SK-N-SH treated with all-trans-retinoic acid at 6 μM for 48 hours (cell line): ENCODE measurements around the gene GRK5.

Experiments used
- ARNTL ChIP-seq: fragments of 450-650 bp; formaldehyde crosslinking; IDR thresholded peaks from 2 replicates; pipeline ENCODE4 v1.5.0; 2020; ENCODE audit warnings: low read depth, mild to moderate bottlenecking, moderate library complexity, borderline replicate concordance
- CSRNP3 ChIP-seq: fragments of 250-450 bp; sonication (Bioruptor Pico); IDR thresholded peaks from 2 replicates; pipeline ENCODE4 v1.5.1; 2021; ENCODE audit warnings: mild to moderate bottlenecking, moderate library complexity
- ISL1 ChIP-seq: fragments of 250-450 bp; sonication (Bioruptor Pico); IDR thresholded peaks from 2 replicates; pipeline ENCODE4 v2.1.2; 2022; ENCODE audit warnings: mild to moderate bottlenecking, moderate library complexity
- OSR1 ChIP-seq: fragments of 250-450 bp; sonication (Bioruptor Pico); IDR thresholded peaks from 2 replicates; pipeline ENCODE4 v1.8.0; 2022; ENCODE audit warnings: moderate library complexity, mild to moderate bottlenecking, inconsistent platforms
- SNAI2 ChIP-seq: fragments of 250-450 bp; sonication (Bioruptor Pico); IDR thresholded peaks from 2 replicates; pipeline ENCODE4 v1.5.0; 2020; ENCODE audit warnings: mild to moderate bottlenecking, moderate library complexity
- ZC3H10 ChIP-seq: fragments of 250-450 bp; sonication (Bioruptor Pico); IDR thresholded peaks from 2 replicates; pipeline ENCODE4 v1.5.1; 2021; ENCODE audit warnings: mild to moderate bottlenecking, moderate library complexity
- ZFP3 ChIP-seq: fragments of 250-450 bp; sonication (Bioruptor Pico); IDR thresholded peaks from 2 replicates; pipeline ENCODE4 v1.5.0; 2020; ENCODE audit warnings: mild to moderate bottlenecking, moderate library complexity
- ZFP30 ChIP-seq: fragments of 450-650 bp; formaldehyde crosslinking; IDR thresholded peaks from 2 replicates; pipeline ENCODE4 v1.5.0; 2022; ENCODE audit warnings: mild to moderate bottlenecking, moderate library complexity
- ZNF565 ChIP-seq: fragments of 450-650 bp; formaldehyde crosslinking; conservative IDR thresholded peaks from 2 replicates; pipeline ENCODE4 v1.5.0; 2020; ENCODE audit warnings: low read depth, mild to moderate bottlenecking, moderate library complexity
- ZNF8 ChIP-seq: fragments of 450-650 bp; formaldehyde crosslinking; IDR thresholded peaks from 2 replicates; pipeline ENCODE4 v1.5.0; 2020; ENCODE audit warnings: mild to moderate bottlenecking, moderate library complexity
- TF ChIP-seq, protein P1 (sequence below): fragments of 250-450 bp; sonication (Bioruptor Pico); IDR thresholded peaks from 2 replicates; pipeline ENCODE4 v1.8.0; 2021; ENCODE audit warnings: low read depth, mild to moderate bottlenecking, moderate library complexity, borderline replicate concordance

- TF ChIP-seq ARNTL (no peak), ZNF565 (no peak), ZFP30 (CRISPR knock-in tag) (no peak), ISL1 (no peak), ZNF8 (CRISPR knock-in tag) (no peak), ZC3H10 (no peak), OSR1 (no peak), ZFP3 (CRISPR knock-in tag) (no peak), CSRNP3 (no peak), SNAI2 (no peak)
- TF ChIP-seq, protein P1, sequence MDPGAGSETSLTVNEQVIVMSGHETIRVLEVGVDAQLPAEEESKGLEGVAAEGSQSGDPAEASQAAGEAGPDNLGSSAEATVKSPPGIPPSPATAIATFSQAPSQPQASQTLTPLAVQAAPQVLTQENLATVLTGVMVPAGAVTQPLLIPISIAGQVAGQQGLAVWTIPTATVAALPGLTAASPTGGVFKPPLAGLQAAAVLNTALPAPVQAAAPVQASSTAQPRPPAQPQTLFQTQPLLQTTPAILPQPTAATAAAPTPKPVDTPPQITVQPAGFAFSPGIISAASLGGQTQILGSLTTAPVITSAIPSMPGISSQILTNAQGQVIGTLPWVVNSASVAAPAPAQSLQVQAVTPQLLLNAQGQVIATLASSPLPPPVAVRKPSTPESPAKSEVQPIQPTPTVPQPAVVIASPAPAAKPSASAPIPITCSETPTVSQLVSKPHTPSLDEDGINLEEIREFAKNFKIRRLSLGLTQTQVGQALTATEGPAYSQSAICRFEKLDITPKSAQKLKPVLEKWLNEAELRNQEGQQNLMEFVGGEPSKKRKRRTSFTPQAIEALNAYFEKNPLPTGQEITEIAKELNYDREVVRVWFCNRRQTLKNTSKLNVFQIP (CRISPR knock-in tag) = no peak
Observed at GRCh38 chr10:119313644-119314043, 106.3 kb downstream of the GRK5 start.
